Measurements from ENCODE around the gene PHTF2. TPM values are rescaled to one million over a fixed set of nuclear protein-coding genes. Genes with fewer than 3 reads are reported as not detected.

The PHTF2 gene
- total and polyA plus RNA-seq, 10 of the 15 experiments (the other 5 are each of a cell fraction or from before 2014, with no cell fraction given) = 12.9 to 41.8 (median 27.0) TPM

DNA sequence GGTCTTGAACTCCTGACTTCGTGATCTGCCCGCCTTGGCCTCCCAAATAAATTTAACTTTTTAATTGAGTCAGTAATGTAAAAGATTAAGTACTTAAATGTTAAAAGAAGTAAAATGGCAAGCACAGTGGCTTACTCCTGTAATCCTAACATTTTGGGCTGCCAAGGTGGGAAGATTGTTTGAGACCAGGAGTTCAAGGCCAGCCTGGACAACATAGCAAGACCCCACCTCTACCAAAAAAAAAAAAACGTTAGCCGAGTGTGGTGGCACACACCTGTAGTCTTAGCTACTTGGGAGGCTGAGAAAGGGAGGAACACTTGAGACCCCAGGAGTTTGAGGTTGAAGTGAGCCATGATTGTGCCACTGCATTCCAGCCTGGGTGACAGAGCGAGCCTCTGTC lies 26.1 kb downstream of the PHTF2 start (continued):
- no peak for TF ChIP-seq BCLAF1 (IDR thresholded peaks at IDR 0.05)
- TF ChIP-seq, protein P1, sequence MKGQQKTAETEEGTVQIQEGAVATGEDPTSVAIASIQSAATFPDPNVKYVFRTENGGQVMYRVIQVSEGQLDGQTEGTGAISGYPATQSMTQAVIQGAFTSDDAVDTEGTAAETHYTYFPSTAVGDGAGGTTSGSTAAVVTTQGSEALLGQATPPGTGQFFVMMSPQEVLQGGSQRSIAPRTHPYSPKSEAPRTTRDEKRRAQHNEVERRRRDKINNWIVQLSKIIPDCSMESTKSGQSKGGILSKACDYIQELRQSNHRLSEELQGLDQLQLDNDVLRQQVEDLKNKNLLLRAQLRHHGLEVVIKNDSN (IDR thresholded peaks at IDR 0.05; ENCODE audit: borderline replicate concordance, extremely low read length, insufficient read depth, low read depth, low read length) = no peak
- TF ChIP-seq GATAD2B (conservative IDR thresholded peaks at IDR 0.05; ENCODE audit: low read depth) = no peak
- no peak for TF ChIP-seq IRF4 (IDR thresholded peaks at IDR 0.05; ENCODE audit: low read depth, low read length)
- TF ChIP-seq NFXL1 (IDR thresholded peaks at IDR 0.05; ENCODE audit: borderline replicate concordance) = no peak
- no peak for TF ChIP-seq IKZF2 (IDR thresholded peaks at IDR 0.05)
- no peak for TF ChIP-seq CREB1 (IDR thresholded peaks at IDR 0.05; ENCODE audit: low read depth)
- TF ChIP-seq NRF1 (conservative IDR thresholded peaks at IDR 0.05; ENCODE audit: low read depth, low read length) = no peak
- TF ChIP-seq, protein P2, sequence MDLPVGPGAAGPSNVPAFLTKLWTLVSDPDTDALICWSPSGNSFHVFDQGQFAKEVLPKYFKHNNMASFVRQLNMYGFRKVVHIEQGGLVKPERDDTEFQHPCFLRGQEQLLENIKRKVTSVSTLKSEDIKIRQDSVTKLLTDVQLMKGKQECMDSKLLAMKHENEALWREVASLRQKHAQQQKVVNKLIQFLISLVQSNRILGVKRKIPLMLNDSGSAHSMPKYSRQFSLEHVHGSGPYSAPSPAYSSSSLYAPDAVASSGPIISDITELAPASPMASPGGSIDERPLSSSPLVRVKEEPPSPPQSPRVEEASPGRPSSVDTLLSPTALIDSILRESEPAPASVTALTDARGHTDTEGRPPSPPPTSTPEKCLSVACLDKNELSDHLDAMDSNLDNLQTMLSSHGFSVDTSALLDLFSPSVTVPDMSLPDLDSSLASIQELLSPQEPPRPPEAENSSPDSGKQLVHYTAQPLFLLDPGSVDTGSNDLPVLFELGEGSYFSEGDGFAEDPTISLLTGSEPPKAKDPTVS (IDR thresholded peaks at IDR 0.05; ENCODE audit: low read depth, low read length) = no peak
- no peak for TF ChIP-seq BCL11A (IDR thresholded peaks at IDR 0.05; ENCODE audit: low read depth, low read length)
- TF ChIP-seq, protein P3, sequence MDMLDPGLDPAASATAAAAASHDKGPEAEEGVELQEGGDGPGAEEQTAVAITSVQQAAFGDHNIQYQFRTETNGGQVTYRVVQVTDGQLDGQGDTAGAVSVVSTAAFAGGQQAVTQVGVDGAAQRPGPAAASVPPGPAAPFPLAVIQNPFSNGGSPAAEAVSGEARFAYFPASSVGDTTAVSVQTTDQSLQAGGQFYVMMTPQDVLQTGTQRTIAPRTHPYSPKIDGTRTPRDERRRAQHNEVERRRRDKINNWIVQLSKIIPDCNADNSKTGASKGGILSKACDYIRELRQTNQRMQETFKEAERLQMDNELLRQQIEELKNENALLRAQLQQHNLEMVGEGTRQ (IDR thresholded peaks at IDR 0.05; ENCODE audit: borderline replicate concordance, low read depth, low read length) = no peak
- TF ChIP-seq, protein P4, sequence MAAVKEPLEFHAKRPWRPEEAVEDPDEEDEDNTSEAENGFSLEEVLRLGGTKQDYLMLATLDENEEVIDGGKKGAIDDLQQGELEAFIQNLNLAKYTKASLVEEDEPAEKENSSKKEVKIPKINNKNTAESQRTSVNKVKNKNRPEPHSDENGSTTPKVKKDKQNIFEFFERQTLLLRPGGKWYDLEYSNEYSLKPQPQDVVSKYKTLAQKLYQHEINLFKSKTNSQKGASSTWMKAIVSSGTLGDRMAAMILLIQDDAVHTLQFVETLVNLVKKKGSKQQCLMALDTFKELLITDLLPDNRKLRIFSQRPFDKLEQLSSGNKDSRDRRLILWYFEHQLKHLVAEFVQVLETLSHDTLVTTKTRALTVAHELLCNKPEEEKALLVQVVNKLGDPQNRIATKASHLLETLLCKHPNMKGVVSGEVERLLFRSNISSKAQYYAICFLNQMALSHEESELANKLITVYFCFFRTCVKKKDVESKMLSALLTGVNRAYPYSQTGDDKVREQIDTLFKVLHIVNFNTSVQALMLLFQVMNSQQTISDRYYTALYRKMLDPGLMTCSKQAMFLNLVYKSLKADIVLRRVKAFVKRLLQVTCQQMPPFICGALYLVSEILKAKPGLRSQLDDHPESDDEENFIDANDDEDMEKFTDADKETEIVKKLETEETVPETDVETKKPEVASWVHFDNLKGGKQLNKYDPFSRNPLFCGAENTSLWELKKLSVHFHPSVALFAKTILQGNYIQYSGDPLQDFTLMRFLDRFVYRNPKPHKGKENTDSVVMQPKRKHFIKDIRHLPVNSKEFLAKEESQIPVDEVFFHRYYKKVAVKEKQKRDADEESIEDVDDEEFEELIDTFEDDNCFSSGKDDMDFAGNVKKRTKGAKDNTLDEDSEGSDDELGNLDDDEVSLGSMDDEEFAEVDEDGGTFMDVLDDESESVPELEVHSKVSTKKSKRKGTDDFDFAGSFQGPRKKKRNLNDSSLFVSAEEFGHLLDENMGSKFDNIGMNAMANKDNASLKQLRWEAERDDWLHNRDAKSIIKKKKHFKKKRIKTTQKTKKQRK (IDR thresholded peaks at IDR 0.05; ENCODE audit: low read depth, low read length) = no peak
